Frontal cortex (tissue), 4 donors: ENCODE results near the gene LDHAL6B. TPM values are rescaled to one million over a fixed set of nuclear protein-coding genes. Genes with fewer than 3 reads are reported as not detected.
"Not testable (repeated sequence)": the region's sequence is repeated elsewhere in the genome, so short reads cannot be mapped to it uniquely, and the experiment has no call there.

ENCODE experiments used
- DNase-seq, 2 donors: peaks; one replicate each; pipeline ENCODE4 v3.0.0; 2012; ENCODE audit warnings: low spot score in 2 of 2
- FAIRE-seq: peaks from 2 replicates; lab custom pipeline; 2012; peaks lifted over from hg19 to GRCh38; lab: Jason Lieb, UNC
- total RNA-seq: library from RNA; depleted of rRNA; stranded (reverse); fragments of >200 nt; gene quantifications from one replicate; pipeline ENCODE4 v1.2.3, GENCODE V29; 2014
- donor health status: control.
- donor health status: control.
- donor health status: control.

LDHAL6B gene
- not detected for total RNA-seq

GRCh38 chr15:59206623-59207183, at the start of gene LDHAL6B:
Gene LDHAL6B (plus strand): TSS chr15:59206843. CDS start chr15:59206941, 98 bp downstream.
- no peak for FAIRE-seq

GRCh38 chr15:59157396-59157795, 49.2 kb upstream of the LDHAL6B start:
- FAIRE-seq (no peak), DNase-seq (no peak)

More at GRCh38 chr15:59206623-59207183, at the start of gene LDHAL6B:
- no peak for DNase-seq

- DNase-seq (no peak), FAIRE-seq (no peak)
Measured at GRCh38 chr15:59157840-59158700, 48.6 kb upstream of the LDHAL6B start.

- DNase-seq (no peak), FAIRE-seq (no peak)
Measured at GRCh38 chr15:59158701-59159034, 48.0 kb upstream of the LDHAL6B start.

GRCh38 chr15:59159210-59159609, 47.4 kb upstream of the LDHAL6B start:
- FAIRE-seq (no peak), DNase-seq (no peak)

GRCh38 chr15:59160880-59161593, 45.6 kb upstream of the LDHAL6B start:
- DNase-seq (no peak), FAIRE-seq (no peak)

- FAIRE-seq, DNase-seq: not testable (repeated sequence)
Measured at GRCh38 chr15:59162080-59162479, 44.6 kb upstream of the LDHAL6B start.

- no peak for FAIRE-seq
Measured at GRCh38 chr15:59165726-59166125, 40.9 kb upstream of the LDHAL6B start.

GRCh38 chr15:59166166-59166565, 40.5 kb upstream of the LDHAL6B start:
- FAIRE-seq (no peak), DNase-seq (no peak)

More at GRCh38 chr15:59165726-59166125, 40.9 kb upstream of the LDHAL6B start:
- no peak for DNase-seq

GRCh38 chr15:59166601-59167265, 39.9 kb upstream of the LDHAL6B start:
- no peak for FAIRE-seq
- no peak for DNase-seq

GRCh38 chr15:59168536-59168935, 38.1 kb upstream of the LDHAL6B start:
- FAIRE-seq (no peak), DNase-seq (no peak)

- DNase-seq = no peak
Measured at GRCh38 chr15:59169251-59169708, 37.4 kb upstream of the LDHAL6B start.

GRCh38 chr15:59170295-59171066, 36.2 kb upstream of the LDHAL6B start:
- FAIRE-seq (no peak), DNase-seq (no peak)

More at GRCh38 chr15:59169251-59169708, 37.4 kb upstream of the LDHAL6B start:
- no peak for FAIRE-seq

- no peak for DNase-seq
Measured at GRCh38 chr15:59171067-59171397, 35.6 kb upstream of the LDHAL6B start.

GRCh38 chr15:59172289-59172901, 34.2 kb upstream of the LDHAL6B start:
- FAIRE-seq (no peak), DNase-seq (no peak)

More at GRCh38 chr15:59171067-59171397, 35.6 kb upstream of the LDHAL6B start:
- FAIRE-seq = no peak

- DNase-seq (no peak), FAIRE-seq (no peak)
Measured at GRCh38 chr15:59173194-59173593, 33.4 kb upstream of the LDHAL6B start.

GRCh38 chr15:59174151-59174834, 32.4 kb upstream of the LDHAL6B start:
- no peak for DNase-seq

More at GRCh38 chr15:59174151-59174834, 32.4 kb upstream of the LDHAL6B start:
- FAIRE-seq = no peak
